ENCODE measurements around the gene PDIA6.

Gene PDIA6

GRCh38 chr2:10812362-10813162 lies at the start of gene PDIA6:
Gene PDIA6 (minus strand): TSS chr2:10812785. CDS start chr2:10812696, 89 bp downstream.
- peak; percentile 94 for DNase-seq

- DNase-seq: no peak
Measured at GRCh38 chr2:10862330-10862729, 49.7 kb upstream of the PDIA6 start.

GRCh38 chr2:10861765-10862164 lies 49.2 kb upstream of the PDIA6 start:
- DNase-seq: no peak

DNA sequence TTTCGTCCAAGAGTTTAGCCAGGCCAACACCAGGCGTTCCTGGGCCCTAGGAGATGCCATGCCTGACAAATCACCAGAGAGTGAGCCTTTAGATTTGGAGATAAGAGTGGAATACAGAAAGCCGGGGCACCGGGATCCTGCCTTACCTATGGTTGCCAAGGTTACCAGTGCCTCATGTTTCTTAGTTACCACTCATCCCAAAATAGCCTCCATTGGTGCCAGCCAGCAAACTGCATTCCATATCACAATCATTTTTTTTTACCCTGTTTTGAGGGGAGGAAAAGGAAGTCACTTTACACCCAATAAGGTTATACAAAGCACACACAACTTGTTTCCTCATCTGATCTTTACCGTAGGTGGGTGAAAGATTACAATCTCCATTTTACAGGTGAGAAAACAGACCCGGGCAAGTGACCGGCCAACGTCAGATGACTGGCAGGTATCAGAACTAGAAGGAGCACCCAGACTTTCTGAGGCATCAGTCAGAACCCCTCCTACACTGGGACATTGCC lies 48.3 kb upstream of the PDIA6 start:
- DNase-seq: no peak

DNA sequence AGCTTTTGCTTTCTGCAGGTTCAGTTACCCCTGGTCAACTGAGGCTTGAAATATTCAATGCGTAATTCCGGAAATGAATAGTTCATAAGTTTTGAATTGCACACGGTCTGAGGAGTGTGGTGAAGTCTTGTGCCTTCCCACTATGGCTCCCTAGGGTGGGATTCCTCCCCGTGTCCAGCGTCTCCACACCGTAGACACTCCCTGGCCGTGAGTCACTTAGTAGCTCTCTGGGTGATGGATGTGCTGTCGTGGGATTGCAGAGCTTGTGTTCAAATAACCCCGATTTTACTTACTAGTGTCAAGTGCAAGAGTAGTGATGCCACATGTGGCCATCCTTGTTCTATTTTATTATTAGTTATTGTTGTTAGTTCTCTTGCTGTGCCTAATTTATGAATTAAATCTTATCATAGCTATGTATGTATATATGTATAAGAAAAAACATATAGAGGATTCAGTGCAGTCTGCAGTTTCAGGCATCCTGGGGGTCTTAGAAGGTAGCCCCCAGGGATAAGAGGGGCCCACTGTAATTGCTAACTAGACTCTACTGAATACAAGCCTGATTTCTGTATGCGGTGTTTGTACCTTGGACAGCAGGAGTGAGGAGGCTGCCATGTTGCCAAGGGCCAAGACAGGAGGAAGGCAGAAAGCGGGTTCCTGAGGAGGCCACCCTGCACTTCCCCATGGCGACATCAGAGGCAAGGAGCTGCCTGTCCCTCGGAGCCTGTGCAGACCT lies 47.7 kb upstream of the PDIA6 start:
- DNase-seq: no peak

DNA sequence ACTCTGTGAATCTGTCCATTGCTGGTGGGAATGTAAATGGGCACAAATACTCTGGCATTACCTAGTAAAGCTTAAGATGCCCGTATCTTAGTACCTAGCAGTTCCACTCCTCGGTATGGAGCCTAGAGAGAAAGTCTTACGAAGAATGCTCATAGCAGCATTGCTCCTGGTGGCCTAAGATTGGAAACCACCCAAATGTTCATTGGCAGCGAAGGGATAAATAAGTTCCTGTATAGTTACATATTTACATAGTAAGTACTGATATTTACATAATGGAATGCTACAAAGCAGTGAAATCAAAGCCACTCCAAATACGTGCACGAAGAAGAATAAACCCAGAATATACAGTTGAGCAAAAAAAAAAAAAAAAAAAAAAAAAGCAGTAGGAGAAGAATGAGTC lies 46.7 kb upstream of the PDIA6 start:
- no peak for DNase-seq

GRCh38 chr2:10848541-10848940 lies 36.0 kb upstream of the PDIA6 start:
- no peak for DNase-seq

DNA sequence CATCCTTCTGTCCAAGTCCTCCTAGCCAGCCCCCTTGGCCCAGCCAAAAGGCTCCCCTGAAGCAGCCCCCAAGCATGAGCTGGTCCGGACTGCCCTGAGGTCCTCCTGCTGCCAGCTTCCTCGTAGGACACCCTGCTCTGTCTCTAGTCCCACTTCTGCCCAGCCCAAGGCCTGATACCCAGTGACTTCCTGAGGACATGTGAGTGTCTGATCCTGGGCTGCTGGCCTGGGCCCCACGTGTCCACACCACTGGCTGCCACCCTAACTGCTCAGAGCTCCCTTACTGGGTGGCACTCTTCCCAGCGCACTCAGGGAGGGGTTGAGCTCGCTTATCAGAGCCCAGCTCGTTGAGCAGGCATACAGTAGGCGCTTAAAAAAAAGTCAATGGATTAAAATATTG lies 34.4 kb upstream of the PDIA6 start:
- no peak for DNase-seq

- no peak for DNase-seq
Measured at GRCh38 chr2:10846110-10846861, 33.7 kb upstream of the PDIA6 start.

DNA sequence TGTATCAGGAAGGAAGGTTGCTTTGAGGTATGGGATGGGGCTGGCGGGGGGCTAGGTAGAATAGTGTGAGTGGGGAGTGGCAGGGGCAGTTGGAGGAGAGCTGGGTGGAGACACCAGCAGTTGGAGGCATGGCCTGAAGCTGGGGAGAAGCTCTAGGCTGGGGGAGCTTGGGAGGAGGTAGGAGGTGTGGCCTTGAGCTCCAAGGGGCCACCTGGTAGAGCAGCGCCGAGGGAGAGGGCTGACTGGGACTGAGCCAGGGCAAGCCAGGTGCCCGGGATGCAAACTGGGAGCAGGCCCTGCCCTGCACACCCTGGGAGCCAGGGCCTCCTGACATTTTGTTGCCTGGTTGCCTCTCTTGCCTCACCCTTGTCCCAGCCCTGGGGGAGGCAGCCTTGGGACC lies 33.1 kb upstream of the PDIA6 start:
- DNase-seq: no peak

DNA sequence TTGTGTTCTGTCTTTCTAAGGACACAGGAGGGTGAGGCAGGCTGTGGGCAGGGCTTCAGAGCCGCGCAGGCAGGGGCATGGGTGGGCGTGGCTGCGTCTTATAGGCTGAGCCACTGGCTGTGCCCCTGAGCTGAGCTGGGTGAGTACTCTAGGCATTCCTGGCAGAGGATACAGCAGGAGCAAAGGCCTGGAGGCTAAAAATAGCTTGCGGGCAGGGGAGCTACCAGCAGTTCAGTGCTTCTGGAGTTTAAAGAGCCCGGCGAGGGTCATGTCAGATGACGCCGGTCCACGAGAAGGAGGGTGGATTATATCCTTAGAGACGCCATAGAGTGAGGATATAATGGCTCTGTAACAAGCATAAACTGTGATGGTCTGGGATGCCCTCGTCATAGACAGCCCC lies 31.5 kb upstream of the PDIA6 start:
- DNase-seq: no peak

- no peak for DNase-seq
Measured at GRCh38 chr2:10842506-10842905, 29.9 kb upstream of the PDIA6 start.

DNA sequence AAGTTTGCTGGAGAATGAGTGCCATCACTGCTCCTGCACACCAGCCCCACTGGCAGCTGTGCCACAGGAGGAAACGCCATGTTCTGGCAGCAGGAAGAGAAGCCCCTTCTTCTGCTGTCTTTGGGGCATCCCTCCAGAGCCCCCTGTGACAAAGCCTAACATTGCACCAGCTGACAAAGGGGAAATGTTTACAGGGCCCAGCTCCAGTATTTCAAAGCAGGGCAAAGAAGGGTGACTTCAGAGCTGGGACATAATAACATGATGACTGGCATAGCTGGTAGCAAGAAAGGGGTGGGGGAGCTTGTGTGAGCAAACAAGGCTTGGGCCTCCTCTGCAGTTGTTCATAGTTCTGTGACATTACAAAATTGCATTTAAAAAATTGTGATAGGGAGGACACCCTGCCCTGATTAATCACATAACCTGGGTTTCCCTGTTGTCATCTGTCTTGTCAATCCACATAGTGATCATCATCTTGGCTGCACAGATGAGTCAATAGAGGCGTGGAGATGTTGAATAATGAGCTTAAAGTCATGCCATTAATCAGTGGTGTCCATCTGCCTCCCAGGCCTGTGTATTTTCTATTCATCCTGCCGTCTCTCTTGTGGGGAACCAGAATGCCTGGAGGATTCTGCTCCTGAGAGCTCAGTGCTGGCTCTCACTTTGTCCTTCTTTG lies 29.1 kb upstream of the PDIA6 start:
- no peak for DNase-seq

DNA sequence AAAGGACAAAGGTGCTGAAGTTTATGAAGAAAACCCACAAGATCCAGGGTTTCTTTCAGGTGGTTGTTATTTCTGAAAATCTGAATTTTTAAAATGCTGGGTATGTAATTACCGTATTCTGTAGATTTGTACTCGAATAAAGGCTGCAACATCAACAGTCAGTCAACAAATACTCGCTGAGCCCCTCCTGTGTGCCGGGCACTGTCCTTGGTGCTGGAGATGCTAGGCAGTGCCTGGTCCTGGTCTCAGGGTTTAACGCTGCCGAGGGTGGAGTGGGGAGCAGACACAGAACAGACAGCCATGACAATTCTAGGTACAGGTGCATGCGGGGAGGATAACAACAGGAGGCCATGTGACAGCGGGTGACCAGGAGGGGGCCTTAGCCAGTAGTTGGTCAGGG lies 27.2 kb upstream of the PDIA6 start:
- no peak for DNase-seq

GRCh38 chr2:10838734-10839133 lies 26.1 kb upstream of the PDIA6 start:
- DNase-seq: no peak

- DNase-seq: no peak
Measured at GRCh38 chr2:10837298-10838266, 25.0 kb upstream of the PDIA6 start.

DNA sequence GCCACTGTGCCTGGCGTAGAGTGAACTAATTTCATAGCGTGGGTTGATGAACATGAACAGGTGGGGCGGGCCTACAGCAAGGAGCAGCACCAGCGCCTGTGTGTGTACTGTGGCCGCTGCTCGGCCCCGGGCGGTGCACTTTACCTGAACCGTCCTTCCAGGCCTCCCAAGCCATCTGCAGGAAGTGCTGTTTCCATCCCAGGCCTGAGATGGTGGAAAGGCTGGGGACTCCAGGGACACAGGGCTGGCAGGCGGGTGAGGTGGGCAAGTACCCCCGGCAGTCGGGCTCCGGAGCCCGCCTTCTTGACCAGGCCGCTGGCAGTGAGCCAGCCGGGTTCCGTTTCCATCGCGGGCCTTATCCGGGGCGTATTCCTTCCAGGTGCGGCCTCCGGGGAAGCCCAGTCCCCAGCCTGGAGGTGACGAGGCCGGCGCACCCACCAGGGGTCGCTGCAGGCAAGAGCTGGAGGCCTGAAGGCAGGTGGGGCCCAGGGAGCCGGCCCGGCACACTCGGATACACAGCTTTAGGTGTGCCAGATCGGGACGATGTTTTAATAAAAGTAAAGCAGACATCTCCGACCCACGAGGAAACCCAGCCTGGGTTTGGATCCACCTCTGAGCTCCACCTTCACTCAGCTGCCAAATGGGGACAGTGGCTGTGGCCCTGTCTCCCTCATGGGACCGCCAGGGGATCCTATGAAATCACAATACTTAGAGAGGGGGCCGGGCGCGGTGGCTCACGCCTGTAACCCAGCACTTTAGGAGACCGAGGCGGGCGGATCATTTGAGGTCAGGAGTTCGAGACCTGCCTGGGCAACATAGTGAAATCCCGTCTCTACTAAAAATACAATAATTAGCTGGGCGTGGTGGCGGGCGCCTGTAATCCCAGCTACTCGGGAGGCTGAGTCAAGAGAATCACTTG lies 22.7 kb upstream of the PDIA6 start:
- DNase-seq: no peak

DNA sequence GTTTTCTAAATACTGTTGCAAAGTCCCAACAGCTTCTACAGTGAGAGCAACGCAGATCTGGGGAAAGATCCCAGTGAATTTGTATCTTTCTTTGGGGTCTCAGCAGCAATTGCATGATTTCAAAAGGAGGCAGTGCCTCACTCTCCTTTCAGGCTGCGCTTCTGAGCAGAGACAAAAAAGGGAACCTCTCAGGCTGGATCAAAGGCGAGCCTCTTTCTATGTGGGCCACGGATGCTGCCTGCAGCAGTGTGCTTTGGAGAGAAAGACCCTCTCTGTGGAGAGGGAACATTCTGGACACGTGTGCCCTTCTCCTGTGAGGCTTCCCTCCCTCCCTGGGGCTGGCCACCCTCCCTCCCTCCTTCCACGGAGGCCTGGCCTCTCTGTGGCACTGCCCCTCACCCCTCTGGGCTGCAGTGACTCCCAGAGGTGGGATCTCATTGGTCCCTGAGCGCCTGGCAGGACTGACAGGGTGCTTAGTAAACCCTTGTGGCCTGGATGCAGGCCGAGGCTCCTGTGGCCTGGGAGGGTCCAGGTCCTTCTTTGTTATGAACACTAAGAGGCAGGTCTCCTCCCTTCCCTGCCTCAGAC lies 21.6 kb upstream of the PDIA6 start:
- no peak for DNase-seq

- DNase-seq: no peak
Measured at GRCh38 chr2:10833021-10833420, 20.4 kb upstream of the PDIA6 start.
